Psoas muscle (tissue), 8 donors: Measurements from ENCODE around the gene CEACAM4. TPM values are rescaled to one million over a fixed set of nuclear protein-coding genes. Genes with fewer than 3 reads are reported as not detected.

Source experiments
- ATAC-seq, 4 donors: fragments of 200-7000 bp; cut with Tn5 transposase; one replicate each; pipeline ENCODE4 v1.9.1; 2020; ENCODE audit warnings: moderate library complexity in 3 of 4, mild to moderate bottlenecking in 2 of 4
- DNase-seq, 2 donors: peaks; one replicate each; pipeline ENCODE4 v3.0.0-alpha.2; 2020
- H3K27ac ChIP-seq: fragments of 200-600 bp; one replicate; pipeline ENCODE4 v1.8.0; 2022
- H3K27me3 ChIP-seq, 3 donors: fragments of 200-600 bp in 1 of 3; one replicate each; pipeline versions ENCODE4 v1.6.1 to v1.8.0; 2013 to 2022; ENCODE audit warnings: low read length in 2 of 3, mild to moderate bottlenecking in 2 of 3, moderate library complexity in 1 of 3; ENCODE audit not compliant: insufficient read depth in 3 of 3
- H3K36me3 ChIP-seq, 2 donors: fragments of 200-600 bp in 1 of 2; one replicate each; pipeline versions ENCODE4 v1.6.1 to v1.8.0; 2013 to 2022; ENCODE audit warnings: low read depth in 1 of 2, mild to moderate bottlenecking in 1 of 2, moderate library complexity in 1 of 2; ENCODE audit not compliant: insufficient read depth in 1 of 2
- H3K4me1 ChIP-seq: fragments of 200-600 bp; one replicate; pipeline ENCODE4 v1.8.0; 2022
- H3K4me3 ChIP-seq: fragments of 200-600 bp; one replicate; pipeline ENCODE4 v1.8.0; 2022; ENCODE audit warnings: mild to moderate bottlenecking
- H3K9me3 ChIP-seq: fragments of 200-600 bp; one replicate; pipeline ENCODE4 v1.8.0; 2022
- CTCF ChIP-seq: fragments of 200-600 bp; IDR thresholded peaks from one replicate; pipeline ENCODE4 v1.8.0; 2022; ENCODE audit warnings: antibody characterized with exemption
- WGBS, 3 donors: extraction: QIAGEN DNeasy Blood & Tissue Kit; methylation state at CpG; one replicate each; pipeline versions ENCODE4 v1.1.6 to v1.1.7; 2013; 5-methylcytosine and 5-hydroxymethylcytosine counted together
- intact Hi-C, 2 donors: fragments of 100-400 bp; cut with DNase I; formaldehyde crosslinking; loops; one replicate each; pipeline versions ENCODE4 v1.11.0 to v1.14.2; 2022
- long read RNA-seq, 2 donors: library from polyadenylated mRNA; unstranded; transcript quantifications; one replicate each; pipeline ENCODE4 v2.0.0, GENCODE V29; 2021
- polyA plus RNA-seq, 3 donors: library from polyadenylated mRNA; stranded (reverse); fragments of 200-250 nt; gene quantifications; one replicate each; pipeline ENCODE4 v1.2.3, GENCODE V29; 2013
- total RNA-seq, 4 donors: library from RNA; stranded (reverse); fragmentation: NEBNext Ultra II Directional in 2 of 4; extraction: Animal tissue kit (Norgen Biotek cat#: 25700) in 2 of 4; gene quantifications; one replicate each; pipeline versions ENCODE4 v1.2.1 to v1.2.4, GENCODE V29; 2021 to 2023
- donor health status: healthy with polysubstance abuse.
- donor health status: DM: no; HTN: no; CAD: no; lungs with moderate emphysema.
- donor health status: Bipolar disorder and iron deficiency.
- donor health status: healthy.
- donor health status: DM: yes; HTN: yes; CAD: no.
- donor health status: DM: no; HTN: no; CAD: no.
- donor health status: DM: no; HTN: no; CAD: no.
- donor health status: DM: yes; HTN: yes; CAD: no.

Gene CEACAM4
- total RNA-seq (under 1 TPM in 2 of 4 donors, not detected in 2; 0.17 to 0.73 TPM), polyA plus RNA-seq (under 1 TPM in 1 of 3 donors, not detected in 2; 0.03 TPM)
- long read RNA-seq, donor 1 = 0 reads
- long read RNA-seq, donor 2, partial matches to known transcripts = 1 of 1 reads
- long read RNA-seq, donor 2, other reads (novel, unspliced or antisense) = 0 of 1 reads

DNA sequence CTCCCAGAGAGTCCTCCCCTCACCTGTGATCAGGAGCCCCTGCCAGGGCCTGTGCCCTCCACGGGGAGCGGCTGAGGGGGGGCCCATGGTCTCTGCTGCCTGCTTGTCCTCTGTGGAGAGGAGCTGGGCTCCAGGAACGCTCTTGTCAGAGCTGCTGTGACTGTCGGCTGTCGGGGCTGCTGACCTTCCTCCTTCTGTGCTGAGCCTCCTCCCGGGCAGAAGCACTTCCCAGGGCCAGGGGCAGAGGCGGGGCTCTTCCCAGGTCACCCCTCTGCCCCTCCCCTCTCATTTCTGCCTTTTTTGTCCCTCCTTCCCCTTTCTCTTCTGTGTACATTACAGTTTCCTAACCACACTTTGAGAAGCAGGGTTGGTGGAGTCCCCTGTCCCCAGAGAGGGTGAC, at the start of gene CEACAM4:
Gene CEACAM4, minus strand, starts transcription at position 198 of the 400 bp plus-strand sequence. Its CDS starts 111 bp downstream, at position 87.
- peak in 1 of 2 donors; percentile 56 for DNase-seq
- intact Hi-C loops = no loop called here
- no peak within 1 kb of the TSS for H3K4me3 ChIP-seq
- no peaks in the 10 kb centered on the region for H3K27me3 ChIP-seq
- no peak for TF ChIP-seq CTCF
- no peaks in the 10 kb centered on the region for H3K4me1 ChIP-seq
- no peak within 1 kb of the TSS for H3K27ac ChIP-seq
- no peaks in the 10 kb centered on the region for H3K36me3 ChIP-seq
- H3K9me3 ChIP-seq = peaks cover 12% of the 10 kb centered on the region
- peak in 1 of 4 donors; percentile 33 for ATAC-seq
- 25 to 41% (median 41%) methylated on average over 5 to 7 of the region's 7 CpGs for WGBS, 3 donors

- Histone ChIP-seq H3K9me3 (peaks cover under 1% of the 10 kb centered on the region), H3K4me1 (no peaks in the 10 kb centered on the region), H3K27ac (no peak overlapping the region), H3K4me3 (no peak overlapping the region), H3K36me3 (no peaks in the 10 kb centered on the region), H3K27me3 (peaks cover 0 to 6% (median 2%) of the 10 kb centered on the region in 3 donors)
- DNase-seq = no peak
- ATAC-seq = no peak
- no peak for TF ChIP-seq CTCF
- intact Hi-C loops = no loop called here
- WGBS, 3 donors = 65 to 70% (median 69%) methylated on average over 5 of the region's 5 CpGs
Observed at GRCh38 chr19:41671486-41671885, 44.6 kb upstream of the CEACAM4 start.

DNA sequence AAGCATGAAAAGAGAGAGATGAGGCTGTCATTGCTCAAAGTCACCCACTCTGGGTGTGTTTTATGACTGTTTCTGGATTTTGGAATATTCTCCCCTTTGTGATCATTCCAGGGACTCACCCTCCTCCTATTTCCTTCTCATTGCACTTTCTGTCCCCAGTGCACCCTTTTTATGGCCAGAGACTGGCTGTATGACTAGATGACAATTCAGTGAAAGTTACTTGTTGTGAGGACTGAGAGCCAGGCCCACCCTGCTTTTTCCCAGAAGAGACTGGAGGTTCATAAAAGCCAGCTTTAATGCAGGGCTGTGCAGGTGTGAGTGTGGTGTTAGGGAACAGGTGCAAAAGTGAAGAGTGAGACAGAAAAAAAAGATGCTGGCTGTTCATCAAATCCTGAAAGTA, 43.9 kb upstream of the CEACAM4 start:
- Histone ChIP-seq H3K4me3 (no peak overlapping the region), H3K36me3 (no peaks in the 10 kb centered on the region), H3K27me3 (peaks cover 0 to 5% (median 0%) of the 10 kb centered on the region in 3 donors), H3K9me3 (peaks cover 7% of the 10 kb centered on the region), H3K27ac (no peak overlapping the region), H3K4me1 (no peaks in the 10 kb centered on the region)
- TF ChIP-seq CTCF = no peak
- intact Hi-C loops = no loop called here
- DNase-seq (no peak), ATAC-seq (no peak)

DNA sequence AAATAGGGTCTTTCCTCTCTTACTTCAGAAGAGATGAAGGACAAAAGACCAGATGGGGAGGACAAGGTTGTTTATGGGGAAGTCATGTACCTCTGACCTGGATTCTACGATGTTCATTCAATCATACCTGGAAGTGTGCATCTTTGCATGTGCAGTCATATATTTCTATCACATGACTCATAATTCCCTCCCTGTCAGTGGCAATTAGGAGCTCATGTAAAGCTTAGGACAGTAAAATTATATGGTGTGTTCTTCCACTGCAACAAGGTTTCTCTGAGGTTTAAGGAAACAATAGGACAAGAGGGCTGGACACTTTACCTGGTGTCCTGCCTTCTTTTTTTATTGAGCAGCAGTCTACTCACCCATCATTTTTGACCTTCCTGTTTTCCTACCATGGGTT, 41.4 kb upstream of the CEACAM4 start:
- Histone ChIP-seq H3K9me3 (peaks cover 23% of the 10 kb centered on the region), H3K4me1 (no peaks in the 10 kb centered on the region), H3K4me3 (no peak overlapping the region), H3K27me3 (peaks cover 0 to 5% (median 0%) of the 10 kb centered on the region in 3 donors), H3K36me3 (no peaks in the 10 kb centered on the region), H3K27ac (no peak overlapping the region)
- intact Hi-C loops = no loop called here
- TF ChIP-seq CTCF = no peak
- no peak for ATAC-seq
- no peak for DNase-seq
- 71 to 84% (median 79%) methylated on average over 1 of the region's 1 CpG for whole genome bisulfite sequencing, 3 donors

DNA sequence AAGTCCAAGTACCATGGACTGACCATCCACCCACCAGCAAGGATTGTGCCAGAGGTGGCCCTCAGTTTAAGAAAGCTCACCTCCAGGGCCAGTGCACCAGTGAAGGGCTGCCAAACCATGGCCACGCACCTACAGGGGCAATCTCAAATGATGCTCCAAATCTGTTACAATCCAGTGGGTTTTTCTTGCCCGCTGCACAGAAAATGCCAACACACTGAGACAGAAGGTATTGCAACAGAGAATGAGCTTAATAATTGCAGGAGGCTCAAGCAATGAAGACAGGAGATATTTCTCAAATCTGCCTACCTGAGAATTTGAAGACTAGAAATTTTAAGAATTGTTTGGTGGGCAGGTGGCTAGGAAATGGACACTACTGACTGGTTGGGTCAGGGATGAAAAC, 39.2 kb upstream of the CEACAM4 start:
- no peaks in the 10 kb centered on the region for H3K36me3 ChIP-seq
- peaks cover 23% of the 10 kb centered on the region for H3K9me3 ChIP-seq
- no peak overlapping the region for H3K27ac ChIP-seq
- 64 to 67% (median 65%) methylated on average over 2 of the region's 2 CpGs for WGBS, 3 donors
- TF ChIP-seq CTCF = no peak
- peaks cover 0 to 5% (median 0%) of the 10 kb centered on the region in 3 donors for H3K27me3 ChIP-seq
- no peak overlapping the region for H3K4me3 ChIP-seq
- intact Hi-C loops = no loop called here
- H3K4me1 ChIP-seq = no peaks in the 10 kb centered on the region
- DNase-seq = no peak
- ATAC-seq = no peak
